RKO (cell line): ENCODE results near the gene PGLYRP2.
"Not testable (repeated sequence)": the region's sequence is repeated elsewhere in the genome, so short reads cannot be mapped to it uniquely, and the experiment has no call there.

Source experiments
- DNase-seq: peaks from one replicate; pipeline ENCODE4 v3.0.0-alpha.2; 2016; ENCODE audit warnings: low spot score

Gene PGLYRP2

DNA sequence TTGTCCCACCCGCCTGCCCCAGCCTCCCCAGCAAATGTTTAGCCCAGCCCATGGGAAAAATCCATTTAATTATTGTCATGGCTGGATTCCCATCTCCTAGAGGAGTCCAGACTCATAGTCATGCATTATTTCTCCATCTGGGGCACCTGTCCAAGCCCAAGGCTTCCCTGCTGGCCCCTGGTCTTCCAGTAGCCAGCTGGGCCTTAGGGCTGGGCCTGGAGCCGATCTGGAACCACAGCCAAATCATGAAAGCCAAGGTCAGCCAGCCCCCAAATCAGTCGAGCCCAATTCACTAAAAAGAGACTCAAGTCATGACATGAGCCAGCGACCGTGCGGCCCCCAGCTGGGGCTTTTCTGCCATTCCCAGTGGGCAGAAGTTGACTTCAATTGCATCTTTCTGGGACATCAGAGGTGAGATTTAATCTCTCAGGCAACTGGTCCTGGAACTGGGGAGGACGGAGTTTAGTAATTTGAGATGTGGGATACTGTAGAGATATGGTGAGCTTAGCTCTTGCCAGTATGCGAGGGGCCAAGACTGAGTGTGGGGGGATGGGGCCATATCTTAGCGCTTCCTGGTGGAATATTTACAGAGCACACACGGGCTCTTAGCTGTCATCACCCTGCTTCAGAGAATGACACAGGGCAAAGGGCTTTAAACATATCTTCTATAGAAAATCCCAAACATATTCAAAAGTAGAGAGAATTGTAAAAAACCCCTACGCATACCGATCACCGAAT lies 9.4 kb upstream of the PGLYRP2 start:
- no peak for DNase-seq

DNA sequence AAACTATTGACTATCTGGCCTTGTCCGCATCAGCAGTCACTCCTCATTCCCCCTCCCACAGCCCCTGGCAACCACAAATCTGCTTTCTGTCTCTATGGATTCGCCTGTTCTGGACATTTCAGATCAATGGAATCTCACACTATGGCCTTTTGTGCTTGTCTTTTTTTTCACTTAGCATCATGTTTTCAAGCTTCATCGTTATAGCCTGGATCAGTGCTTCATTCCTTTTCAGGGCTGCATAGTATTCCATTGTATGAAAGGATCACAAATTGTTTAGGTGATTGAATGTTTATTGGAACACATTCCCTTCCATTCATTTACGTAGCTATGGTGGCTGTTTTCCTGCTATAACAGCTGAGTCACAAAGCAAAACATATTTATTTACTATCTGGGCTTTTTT lies 7.7 kb upstream of the PGLYRP2 start:
- DNase-seq: no peak

DNA sequence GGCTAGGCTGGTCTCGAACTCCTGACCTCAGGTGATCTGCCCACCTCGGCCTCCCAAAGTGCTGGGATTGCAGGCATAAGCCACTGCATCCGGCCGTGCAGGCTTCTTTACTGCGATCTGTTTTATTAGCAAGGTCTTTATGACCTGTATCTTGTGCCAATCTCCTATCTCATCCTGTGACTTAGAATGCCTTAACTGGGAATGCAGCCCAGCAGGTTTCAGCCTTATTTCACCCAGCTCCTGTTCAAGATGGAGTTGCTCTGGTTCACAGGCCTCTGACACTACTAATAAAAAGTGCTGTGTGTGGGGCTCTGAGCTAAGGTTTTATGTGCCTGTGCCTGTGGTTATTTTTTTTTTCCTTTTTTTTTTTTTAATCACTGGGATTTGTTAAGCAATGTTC lies 6.5 kb upstream of the PGLYRP2 start:
- DNase-seq: not testable (repeated sequence)

DNA sequence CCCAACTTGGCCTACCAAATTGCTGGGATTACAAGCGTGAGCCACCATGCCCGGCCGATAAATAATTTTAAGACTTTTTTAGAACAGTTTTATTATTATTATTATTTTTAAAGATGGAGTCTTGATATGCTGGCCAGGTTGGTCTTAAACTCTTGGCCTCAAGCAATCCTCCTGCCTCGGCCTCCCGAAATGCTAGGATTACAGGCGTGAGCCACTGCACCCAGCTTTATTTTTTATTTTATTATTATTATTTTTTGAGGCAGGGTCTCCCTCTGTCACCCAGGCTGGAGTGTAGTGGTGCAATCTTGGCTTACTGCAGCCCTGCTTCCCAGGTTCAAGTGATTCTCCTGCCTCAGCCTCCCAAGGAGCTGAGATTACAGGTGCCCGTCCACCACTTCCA lies 1.7 kb upstream of the PGLYRP2 start:
- DNase-seq: not testable (repeated sequence)

DNA sequence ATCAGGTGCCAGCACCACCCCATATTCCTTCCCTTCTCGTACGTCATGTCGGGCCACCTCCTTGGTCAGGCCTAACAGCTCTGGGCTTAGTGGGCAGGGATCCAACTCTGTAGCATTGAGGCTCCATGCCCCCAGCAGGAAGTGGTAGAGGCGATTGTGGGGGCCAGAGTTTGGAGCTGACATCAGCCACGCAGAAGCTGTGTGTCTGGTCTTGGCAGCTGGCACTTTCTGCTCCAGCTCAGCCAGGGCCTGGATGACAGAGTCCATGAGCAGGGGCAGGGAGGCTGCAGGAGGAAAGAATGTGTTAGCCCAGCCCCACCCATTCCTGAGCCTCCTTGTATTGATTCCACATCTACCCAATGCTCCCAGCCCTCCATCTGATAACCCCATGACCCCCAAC lies 3.0 kb downstream of the PGLYRP2 start:
- DNase-seq: no peak

DNA sequence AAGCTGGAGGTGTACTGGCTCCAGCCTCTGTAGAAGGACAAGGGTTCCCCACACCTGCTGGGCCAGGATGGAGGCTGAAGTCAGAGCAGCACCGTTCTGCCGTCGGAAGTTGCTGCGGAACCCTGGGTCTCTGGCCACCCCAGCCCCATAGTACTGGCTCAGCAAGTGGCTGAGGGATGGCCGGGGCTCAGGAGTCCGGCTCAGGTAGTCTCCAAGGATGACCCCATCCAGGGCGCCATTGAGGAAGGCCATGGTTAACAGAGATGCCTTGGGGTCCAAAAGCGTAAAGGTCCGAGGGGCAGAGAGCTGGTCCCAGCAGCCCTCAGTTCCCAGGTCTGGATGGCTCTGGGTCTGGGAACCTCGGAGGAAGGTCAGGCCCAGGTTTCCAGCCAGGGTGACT lies 3.7 kb downstream of the PGLYRP2 start:
- no peak for DNase-seq

DNA sequence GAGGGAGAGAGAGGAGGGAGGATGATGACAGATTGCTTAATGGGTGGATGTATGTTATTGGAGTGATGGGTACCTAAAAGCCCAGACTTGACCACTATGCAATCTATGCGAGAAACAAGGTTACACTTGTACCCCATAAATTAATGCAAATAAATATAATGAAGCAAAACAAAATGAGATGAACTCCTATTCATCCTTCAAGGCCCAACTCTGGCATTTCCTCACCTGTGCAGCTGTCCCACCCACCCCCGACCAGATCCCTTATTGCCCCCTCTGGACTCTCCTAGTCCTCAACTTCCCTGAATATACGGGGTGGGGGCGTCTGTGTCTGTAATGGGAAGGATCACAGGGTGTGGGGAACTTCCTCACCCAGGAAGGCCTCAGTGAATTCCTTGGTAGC lies 4.1 kb downstream of the PGLYRP2 start:
- DNase-seq: no peak

DNA sequence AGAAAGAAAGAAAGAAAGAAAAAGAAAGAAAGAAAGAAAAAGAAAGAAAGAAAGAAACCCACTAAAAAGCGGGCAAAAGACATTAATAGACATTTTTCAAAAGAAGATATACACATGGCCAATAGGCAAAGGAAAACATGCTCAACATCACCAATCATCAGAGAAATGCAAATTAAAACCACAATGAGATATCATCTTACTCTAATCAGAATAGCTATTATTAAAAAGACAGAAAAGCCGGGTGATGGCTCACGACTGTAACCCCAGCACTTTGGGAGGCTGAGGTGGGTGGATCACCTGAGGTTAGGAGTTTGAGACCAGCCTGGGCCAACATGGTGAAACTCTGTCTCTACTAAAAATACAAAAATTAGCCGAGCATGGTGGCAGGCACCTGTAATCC lies 5.5 kb downstream of the PGLYRP2 start:
- DNase-seq: not testable (repeated sequence)

DNA sequence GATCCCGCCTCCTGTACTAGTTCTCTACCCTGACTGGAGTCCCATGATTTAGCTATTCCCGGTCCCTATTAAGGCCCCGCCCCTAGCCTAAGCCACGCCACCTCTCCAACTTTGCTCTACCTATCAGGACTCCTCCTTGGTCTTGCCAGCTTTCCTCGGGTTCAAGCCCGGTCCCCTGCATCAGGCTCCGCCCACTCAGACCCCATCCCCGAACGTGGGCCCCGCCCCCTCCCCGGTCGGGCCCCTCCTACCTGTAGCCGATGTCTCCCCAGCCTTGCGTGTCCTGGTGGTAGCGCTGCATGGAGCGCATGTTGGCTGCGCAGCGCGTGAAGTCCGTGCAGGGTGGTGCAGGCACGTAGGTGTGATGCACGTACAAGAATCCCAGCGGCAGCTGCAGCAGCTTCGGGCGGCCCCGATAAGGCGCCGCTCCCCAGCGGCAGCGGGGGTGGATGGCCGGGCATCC lies 7.6 kb downstream of the PGLYRP2 start:
- no peak for DNase-seq

DNA sequence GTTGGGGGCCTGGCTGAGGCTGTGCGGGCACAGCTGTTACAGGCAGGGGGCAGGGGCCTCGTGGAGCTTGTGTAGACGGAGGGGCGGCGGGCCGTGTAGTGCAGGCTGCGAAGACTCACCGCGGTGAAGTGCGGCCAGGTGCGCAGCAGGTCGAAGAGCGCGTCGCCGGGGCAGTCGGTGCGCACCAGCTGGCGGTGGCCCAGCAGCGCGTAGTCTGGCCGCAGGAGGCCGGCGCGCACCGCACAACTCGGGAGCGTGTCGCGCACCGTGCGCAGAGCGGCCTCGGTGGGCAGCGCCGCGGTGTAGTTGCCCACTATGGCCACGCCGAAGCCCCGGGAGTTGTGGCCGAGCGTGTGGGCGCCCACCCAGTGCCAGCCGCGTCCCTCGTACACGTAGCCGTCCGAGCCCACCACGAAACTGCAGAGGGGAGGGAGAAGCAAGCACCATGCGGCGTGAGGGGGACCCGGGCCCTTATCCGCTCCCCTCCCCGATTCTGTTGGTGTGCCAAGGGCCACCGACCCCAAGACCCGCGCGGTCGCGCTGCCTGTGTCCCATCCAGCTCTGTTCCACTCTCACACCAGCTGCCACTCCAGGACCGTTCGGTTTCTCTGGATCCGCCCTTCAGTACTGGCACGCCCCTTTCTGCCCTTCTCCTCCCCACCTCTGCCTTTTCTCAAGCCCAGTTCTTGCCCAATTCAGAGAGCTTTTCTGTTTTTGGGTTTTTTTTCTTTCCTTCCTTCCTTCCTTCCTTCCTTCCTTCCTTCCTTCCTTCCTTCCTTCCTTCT lies 9.6 kb downstream of the PGLYRP2 start:
- no peak for DNase-seq

DNA sequence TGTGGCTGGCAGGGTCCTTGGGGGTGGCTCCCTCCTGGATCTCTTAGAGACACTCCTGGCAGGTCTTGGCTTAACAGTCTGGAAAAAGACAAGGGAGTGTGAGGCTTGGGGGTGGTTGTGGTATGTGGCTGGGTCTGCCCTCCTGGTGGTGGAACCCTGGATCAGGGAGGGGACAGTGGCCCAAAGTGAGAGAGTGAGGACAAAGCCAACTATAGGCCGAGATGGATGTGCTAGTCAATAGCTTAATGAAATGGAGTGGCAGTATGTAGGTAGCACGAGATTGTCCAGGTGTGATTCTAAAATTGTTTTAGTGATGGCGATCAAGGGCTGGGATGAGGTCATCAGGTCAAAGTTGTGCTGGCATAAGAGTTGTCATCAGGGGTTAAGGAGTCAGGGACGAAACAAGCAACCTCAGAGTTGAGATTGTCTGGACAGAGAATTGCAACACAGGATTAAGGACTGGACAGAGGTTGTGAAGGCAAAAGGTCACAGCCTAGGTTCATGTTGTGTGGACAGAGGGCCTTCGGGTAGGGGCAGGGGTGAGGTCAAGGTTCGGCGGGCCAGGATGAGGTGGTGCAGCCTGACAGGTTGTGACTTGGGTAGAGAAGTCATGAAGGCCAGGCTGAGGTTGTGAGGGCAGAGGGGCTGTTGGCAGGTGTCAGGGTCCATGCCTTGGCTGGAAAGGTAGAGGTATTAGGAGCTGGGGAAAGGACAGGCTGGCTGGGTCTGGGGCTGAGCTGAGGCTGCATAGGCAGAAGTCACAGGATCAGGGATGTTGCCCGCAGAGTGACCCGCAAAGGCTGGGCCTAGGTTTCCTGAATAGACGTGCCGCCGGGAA lies 10.4 kb downstream of the PGLYRP2 start:
- DNase-seq: no peak

DNA sequence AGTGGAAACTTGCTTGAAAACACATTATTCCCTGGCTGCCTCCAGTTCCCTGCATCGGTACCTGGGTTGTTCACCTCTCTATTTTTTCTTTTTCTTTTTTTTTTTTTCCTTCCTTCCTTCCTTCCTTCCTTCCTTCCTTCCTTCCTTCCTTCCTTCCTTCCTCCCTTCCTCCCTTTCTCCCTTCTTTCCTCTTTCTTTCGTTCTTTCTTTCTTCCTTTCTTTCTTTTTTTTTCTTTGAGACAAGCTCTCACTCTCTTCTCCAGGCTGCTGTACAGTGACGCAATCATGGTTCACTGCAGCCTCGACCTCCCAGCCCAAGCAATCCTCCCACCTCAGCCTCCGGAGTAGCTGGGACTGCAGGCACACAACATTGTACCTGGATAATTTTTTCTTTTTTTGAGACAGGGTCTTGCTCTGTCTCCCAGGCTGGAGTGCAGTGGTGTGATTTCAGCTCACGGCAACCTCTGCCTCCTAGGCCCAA lies 11.5 kb downstream of the PGLYRP2 start:
- no peak for DNase-seq

DNA sequence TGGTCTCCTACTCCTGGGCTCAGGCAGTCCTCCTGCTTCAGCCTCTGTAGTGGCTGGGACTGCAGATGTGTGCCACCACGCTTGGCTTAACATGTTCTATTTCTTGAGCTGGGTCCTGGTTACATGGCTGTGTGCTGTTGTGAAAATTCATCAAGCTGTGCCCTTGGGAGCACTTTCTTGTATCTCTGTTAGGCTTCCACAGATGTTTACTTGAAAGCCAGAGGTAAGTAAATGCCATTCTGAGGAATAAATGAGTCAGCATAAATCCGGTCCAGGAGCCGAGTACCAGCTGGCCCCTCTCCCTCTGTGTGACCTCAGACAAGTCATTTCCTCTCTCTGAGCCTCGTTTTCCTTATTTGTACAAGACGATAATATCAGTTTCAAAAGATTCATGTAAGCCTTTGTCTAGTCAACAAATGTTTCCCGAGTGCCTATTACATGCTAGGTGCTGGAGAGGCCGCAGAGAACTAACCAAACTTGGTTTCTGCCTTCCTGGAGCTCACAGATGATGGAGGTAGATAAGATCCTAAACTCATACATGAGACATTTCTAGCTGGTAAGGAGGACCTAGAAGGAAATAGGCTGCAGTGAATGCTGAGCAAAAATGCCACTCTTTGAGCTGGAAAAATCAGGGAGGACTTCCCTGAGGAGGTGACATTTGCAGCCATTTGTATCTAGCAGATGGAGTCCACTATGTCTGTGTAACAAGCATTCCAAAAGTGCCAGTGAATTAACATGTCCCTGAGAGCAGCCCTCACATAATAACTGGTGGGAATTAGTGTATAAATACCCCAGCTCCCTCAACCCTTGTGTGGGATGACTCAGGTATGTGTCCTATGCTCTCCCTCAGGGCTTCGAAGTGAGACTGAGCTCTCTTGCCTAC lies 12.2 kb downstream of the PGLYRP2 start:
- peak; percentile 79 for DNase-seq

DNA sequence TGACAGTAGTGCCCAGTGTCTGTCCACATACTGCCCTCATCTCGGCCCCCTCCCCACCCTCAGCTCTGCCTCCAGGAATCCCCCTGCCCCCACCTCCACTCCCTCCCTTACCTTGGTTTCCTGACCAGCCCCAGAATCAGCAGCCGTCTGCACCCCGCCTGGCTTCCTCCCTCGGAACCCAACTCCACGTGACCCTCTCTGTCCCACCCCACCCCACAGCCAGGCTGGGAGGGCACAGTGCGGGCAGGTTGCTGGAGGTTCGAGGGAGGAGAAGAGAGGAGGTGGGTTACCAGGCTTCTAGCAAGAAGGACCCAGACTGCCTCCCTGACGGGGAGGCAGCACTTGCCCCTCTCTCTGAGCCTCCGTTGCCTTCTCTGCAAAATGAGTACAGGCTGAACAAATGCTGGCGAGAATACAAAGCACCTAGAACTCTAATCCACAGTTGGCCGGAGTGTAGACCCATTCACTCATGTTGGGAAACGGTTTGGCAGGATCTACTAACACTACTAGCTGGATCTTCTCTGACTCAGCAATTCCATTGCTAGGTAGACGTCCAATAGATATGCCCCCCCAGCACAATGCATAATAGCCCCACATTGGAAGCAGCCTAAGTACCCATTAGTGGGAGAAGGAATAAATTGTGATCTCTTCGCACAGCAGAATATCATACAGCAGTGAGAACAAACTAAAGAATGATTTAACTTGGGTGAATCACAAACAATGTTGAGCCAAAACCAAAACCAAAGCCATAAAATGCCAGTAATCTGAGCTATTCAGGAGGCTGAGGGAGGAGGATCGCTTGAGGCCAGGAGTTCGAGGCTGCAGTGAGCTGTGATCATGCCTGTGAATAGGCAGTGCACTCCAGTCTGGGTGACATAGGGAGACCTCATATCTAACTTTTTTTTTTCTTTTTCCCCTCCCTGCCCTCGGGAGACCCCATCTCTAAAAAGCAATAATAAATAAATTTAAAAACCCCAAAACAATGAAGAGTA lies 14.6 kb downstream of the PGLYRP2 start, which contains the start of gene RASAL3:
Gene RASAL3, minus strand, starts transcription at position 151 of the 992 bp plus-strand sequence. CDS start 186 bp downstream, outside the sequence.
- DNase-seq: no peak

DNA sequence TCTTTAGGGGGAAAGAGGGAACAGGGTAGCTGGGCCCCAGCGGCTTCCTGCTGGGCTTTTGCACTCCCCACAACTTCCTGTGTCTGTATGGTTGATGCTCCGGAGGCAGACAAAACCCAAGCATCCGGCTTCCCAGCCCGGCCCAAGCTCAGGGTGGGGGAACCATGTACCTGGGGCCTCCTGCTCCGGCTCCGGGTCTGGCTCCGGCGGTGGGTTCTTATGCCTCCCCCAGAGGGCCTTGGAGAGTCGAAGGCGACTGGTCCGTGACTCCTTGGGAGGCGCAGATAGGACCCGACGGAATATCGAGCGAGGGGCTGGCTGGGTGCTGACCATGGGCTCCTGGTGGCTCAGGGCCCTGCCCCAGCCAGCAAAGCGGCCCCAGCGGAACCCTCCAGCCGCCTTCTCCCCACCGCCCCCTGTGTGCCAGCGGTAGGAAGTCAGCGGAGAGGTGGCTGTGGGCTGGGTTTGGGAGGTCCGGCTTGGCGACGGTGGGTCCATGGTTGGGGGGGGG lies 15.4 kb downstream of the PGLYRP2 start:
- no peak for DNase-seq

DNA sequence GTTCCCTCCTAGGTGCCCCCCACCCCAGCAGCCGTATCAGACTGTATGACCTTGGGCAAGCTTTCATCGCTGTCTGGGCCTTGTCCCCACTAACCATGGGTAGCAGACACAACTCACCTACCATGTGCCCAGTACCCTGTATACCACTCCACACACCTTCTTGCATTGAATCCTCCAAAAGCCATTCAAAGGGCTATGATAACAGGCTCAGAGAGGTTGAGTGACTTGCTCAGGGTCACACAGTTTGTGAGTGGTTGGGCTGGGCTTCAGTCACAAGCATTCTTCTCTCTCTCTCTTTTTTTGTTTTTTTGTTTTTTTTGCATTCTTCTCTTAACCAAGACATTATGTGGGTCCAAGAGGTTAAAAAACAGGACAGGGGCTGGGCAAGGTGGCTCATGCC lies 17.6 kb downstream of the PGLYRP2 start:
- DNase-seq: no peak

DNA sequence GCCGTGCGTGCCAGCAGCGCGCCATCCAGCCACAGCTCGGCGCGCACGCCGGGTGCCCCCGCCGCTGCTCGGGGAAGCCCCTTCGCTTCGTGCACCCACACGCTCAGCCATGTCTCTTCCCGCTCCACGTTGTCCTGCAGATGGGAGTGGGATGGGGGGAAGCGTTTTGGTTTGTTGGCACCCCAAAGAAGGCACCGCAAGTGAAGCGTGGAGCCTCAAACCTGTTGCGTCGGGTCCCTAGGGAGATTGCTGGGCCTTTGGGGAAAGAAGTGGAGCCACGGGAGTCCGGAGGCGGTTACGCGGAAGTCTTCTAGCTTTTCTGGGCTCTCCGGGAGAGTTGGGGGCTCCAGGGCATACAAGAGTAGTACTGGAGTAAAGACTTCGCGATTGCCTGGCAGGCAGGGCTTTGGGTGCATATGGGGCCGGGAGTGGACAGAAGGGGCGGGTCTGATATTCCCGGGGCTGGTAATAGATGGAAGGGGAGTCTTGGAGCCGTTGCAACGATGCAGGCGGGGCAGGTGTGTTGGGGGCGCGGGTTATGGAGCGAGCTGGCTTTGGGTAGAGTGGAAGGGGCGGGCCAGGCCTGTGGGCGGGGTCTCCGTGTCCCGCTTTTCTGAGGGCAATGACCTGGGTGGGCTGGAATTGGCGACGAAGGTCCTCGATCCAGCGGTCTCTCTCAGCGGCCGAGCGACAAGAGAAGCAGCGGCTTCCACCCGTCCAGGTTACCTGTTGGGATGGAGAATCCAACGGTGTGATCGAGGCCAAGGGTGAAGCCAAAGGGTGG lies 21.4 kb downstream of the PGLYRP2 start:
- DNase-seq: no peak

DNA sequence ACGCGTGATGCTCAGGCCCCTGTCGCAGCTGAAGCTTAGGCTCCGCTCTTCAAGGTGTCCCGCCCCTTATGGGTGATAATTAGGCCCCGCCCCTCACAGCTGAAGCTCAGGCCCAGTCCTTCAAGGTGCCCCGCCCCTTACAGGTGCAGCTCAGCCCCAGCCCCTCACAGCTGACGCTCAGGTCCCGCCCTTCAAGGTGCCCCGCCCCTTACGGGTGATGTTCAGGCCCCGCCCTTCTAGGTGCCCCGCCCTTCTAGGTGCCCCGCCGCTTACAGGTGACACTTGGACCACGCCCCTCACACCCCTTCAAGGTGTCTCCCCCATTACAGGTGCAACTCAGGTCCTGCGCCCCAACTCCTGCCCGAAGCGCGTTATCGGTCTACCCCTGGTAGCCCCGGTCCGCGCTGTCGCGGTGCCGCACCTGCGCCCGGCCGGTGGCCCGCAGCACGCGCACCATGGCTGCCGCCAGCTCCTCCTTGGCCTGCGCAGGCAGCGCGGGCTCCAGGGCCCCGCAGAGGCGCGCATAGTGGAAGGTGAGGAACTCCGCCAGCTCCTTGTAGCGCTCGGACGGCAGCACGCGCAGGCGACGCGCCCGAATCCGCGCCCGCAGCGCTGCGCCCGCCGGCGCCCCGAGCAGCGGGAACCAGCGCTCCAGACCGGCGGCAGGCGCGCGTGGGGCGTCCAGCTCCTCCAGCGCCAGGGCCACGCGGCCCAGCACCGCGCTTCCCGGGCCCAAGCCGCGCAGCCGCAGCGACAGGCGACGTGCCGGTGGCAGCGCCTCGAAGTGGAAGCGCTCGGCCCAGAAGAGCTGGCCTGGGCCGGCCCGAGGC lies 22.2 kb downstream of the PGLYRP2 start:
- no peak for DNase-seq
